Measurements from ENCODE around the gene SPHK2.
A peak's percentile ranks its signal among the peaks of the same experiment; 100 is the strongest.

Gene SPHK2

GRCh38 chr19:48636859-48637448 lies 17.6 kb downstream of the SPHK2 start, which contains the start of gene DBP:
Gene DBP (minus strand): TSS chr19:48637379. CDS start chr19:48636994, 385 bp downstream.
- no peak for DNase-seq (ENCODE audit: low read depth)
- TF ChIP-seq CTCF (IDR thresholded peaks at IDR 0.05; ENCODE audit: control insufficient read depth, insufficient read depth, low read depth, low read length, missing control alignments), result peak; percentile 12
- peak within 1 kb of the TSS; percentile 63 for H3K4me3 ChIP-seq (ENCODE audit: control insufficient read depth, low read depth, low read length)

GRCh38 chr19:48637449-48637947 lies 18.2 kb downstream of the SPHK2 start:
- peak; percentile 97 for DNase-seq (ENCODE audit: low read depth)
- H3K4me3 ChIP-seq (ENCODE audit: control insufficient read depth, low read depth, low read length), result peak overlapping the region; percentile 63
- no peak for TF ChIP-seq CTCF (IDR thresholded peaks at IDR 0.05; ENCODE audit: control insufficient read depth, insufficient read depth, low read depth, low read length, missing control alignments)

GRCh38 chr19:48637948-48638830 lies 18.9 kb downstream of the SPHK2 start:
- H3K4me3 ChIP-seq (ENCODE audit: control insufficient read depth, low read depth, low read length), result peak overlapping the region; percentile 63
- TF ChIP-seq CTCF (IDR thresholded peaks at IDR 0.05; ENCODE audit: control insufficient read depth, insufficient read depth, low read depth, low read length, missing control alignments), result no peak
- DNase-seq (ENCODE audit: low read depth), result peak; percentile 94

GRCh38 chr19:48638831-48639381 lies 19.6 kb downstream of the SPHK2 start:
- TF ChIP-seq CTCF (IDR thresholded peaks at IDR 0.05; ENCODE audit: control insufficient read depth, insufficient read depth, low read depth, low read length, missing control alignments), result no peak
- H3K4me3 ChIP-seq (ENCODE audit: control insufficient read depth, low read depth, low read length), result no peak overlapping the region
- DNase-seq (ENCODE audit: low read depth), result no peak

GRCh38 chr19:48639483-48640375 lies 20.4 kb downstream of the SPHK2 start:
- DNase-seq (ENCODE audit: low read depth), result no peak
- no peak overlapping the region for H3K4me3 ChIP-seq (ENCODE audit: control insufficient read depth, low read depth, low read length)
- TF ChIP-seq CTCF (IDR thresholded peaks at IDR 0.05; ENCODE audit: control insufficient read depth, insufficient read depth, low read depth, low read length, missing control alignments), result no peak

- DNase-seq (ENCODE audit: low read depth), result no peak
- TF ChIP-seq CTCF (IDR thresholded peaks at IDR 0.05; ENCODE audit: control insufficient read depth, insufficient read depth, low read depth, low read length, missing control alignments), result no peak
- H3K4me3 ChIP-seq (ENCODE audit: control insufficient read depth, low read depth, low read length), result no peak overlapping the region
Observed at GRCh38 chr19:48641850-48642249, 22.5 kb downstream of the SPHK2 start.

Measured in AG09309 (cell line).